C4-2B (cell line): Measurements from ENCODE around the gene NWD2.
"Not testable (repeated sequence)": the region's sequence is repeated elsewhere in the genome, so short reads cannot be mapped to it uniquely, and the experiment has no call there.

Experiments
- H3K27ac ChIP-seq: fragments of 450-650 bp; 2 replicates; pipeline ENCODE4 v1.5.1; 2017
- ZFX ChIP-seq: fragments of 450-650 bp; IDR thresholded peaks from 2 replicates; pipeline ENCODE4 v1.6.1; 2017
- TF ChIP-seq, protein P1 (sequence below): fragments of 450-650 bp; conservative IDR thresholded peaks from 2 replicates; pipeline ENCODE4 v1.5.1; 2017; ENCODE audit warnings: mild to moderate bottlenecking

Gene NWD2, protein sequence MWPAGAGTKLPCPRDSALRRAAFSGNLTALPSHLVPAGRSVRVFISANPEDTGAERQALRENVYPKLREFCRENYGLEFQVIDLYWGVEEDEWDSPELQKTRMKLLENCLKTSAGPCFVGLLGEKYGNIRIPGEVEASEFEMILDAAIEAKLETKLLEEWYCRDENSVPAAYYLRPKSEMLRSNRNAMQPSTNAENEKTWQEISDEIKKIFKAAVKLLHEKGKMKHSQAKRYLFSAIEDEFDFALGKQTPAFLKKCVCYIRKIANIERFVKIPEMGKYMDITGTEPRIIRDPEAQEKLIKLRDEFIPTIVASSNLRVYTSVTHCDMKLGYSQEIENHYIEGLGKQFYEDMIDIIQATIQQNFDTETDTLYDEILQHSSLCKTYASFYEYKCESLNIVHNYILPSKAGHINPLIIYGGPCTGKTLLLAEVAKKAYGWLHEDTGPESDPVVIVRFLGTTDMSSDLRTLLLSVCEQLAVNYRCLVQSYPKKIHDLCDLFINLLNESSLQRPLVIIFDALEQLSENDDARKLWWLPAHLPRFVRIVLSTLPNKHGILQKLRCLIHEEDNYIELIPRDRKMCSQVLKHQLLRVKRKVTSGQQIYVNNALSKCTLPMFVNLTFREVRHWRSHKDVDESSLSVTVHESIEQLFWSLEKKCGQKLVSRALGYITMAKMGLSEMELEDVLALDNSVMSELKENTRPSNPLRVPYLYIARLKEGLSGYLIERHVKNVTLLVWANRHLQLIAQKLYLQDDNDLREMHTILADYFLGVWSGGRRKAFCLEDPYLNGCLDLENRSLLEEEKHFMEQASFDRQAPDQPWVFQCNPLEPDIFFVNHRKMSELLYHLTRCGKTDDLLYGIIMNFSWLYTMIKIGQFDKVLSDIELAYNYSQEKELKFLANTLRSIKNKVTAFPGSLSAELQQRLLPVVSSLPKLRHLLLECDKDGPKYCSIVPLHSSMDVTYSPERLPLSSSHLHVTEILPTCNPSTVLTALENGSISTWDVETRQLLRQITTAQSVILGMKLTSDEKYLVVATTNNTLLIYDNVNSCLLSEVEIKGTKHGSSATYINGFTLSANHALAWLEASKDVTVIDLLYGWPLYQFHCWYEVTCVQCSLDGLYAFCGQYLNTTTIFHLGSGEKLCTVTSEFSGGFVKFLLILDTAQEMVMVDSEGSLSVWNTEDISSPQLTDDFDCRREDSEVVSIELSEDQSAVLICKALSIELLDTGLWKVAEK (N-terminal part only)

DNA sequence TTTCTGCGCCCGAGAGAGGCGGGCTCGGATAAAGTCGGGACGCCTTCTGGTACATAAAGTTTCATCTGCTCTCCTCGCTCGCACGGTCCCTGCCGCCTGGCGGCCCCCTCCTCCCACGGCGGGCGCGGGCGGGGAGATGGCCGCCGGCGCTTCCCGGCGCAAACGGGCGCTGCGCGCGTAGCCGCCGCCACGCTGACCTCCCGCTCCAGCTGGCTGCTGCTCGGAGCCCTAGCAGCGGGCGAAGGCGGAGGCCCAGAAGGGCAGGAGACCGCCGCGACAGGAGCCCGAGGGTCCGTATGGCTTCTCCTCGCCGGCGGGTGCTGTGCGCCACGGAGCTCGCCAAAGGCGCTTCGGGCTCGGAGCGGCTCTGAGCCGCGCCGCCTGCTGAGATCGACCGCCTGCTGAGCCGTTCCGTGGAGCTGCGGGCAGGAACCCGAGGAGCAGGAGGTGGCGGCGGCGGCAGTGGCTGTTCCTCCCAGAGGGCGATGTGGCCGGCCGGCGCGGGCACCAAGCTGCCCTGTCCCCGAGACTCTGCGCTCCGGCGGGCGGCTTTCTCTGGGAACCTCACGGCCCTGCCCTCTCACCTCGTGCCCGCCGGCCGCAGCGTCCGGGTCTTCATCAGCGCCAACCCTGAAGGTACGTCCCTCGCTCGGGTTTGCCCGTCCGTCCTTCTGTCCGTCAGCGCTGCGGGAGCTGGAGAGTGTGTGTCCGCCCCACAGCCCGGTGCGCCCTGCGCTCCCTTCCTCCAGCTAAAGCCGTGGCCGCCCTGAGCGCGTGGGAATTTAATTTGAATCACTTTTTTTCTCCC, at the start of gene NWD2:
NWD2 (plus strand) TSS at position 161 of the 808 bp plus-strand sequence; CDS start at position 486, 325 bp downstream.
- TF ChIP-seq ZFX: no peak
- TF ChIP-seq, protein P1, sequence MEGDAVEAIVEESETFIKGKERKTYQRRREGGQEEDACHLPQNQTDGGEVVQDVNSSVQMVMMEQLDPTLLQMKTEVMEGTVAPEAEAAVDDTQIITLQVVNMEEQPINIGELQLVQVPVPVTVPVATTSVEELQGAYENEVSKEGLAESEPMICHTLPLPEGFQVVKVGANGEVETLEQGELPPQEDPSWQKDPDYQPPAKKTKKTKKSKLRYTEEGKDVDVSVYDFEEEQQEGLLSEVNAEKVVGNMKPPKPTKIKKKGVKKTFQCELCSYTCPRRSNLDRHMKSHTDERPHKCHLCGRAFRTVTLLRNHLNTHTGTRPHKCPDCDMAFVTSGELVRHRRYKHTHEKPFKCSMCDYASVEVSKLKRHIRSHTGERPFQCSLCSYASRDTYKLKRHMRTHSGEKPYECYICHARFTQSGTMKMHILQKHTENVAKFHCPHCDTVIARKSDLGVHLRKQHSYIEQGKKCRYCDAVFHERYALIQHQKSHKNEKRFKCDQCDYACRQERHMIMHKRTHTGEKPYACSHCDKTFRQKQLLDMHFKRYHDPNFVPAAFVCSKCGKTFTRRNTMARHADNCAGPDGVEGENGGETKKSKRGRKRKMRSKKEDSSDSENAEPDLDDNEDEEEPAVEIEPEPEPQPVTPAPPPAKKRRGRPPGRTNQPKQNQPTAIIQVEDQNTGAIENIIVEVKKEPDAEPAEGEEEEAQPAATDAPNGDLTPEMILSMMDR: no peak
- H3K27ac ChIP-seq: no peak within 1 kb of the TSS

DNA sequence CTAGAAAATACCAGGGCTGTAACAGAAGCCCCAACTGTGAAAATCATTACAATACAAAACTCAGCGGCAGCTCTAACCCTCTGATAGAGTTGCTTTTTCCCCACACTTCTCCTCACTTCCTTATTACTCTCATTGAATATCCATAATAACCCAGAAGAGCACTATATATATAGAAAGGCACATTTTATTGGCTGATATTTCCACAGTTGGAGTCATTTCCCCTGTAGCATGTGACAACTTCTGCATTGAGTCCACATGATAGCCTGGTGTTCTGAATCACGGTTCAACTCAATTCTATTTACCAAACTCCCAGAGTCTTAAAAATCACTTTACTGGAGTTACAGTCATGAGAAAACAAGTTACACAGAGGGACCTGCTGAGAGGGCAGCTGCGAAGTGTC, 46.6 kb upstream of the NWD2 start:
- TF ChIP-seq ZFX: no peak
- TF ChIP-seq, protein P1: no peak

DNA sequence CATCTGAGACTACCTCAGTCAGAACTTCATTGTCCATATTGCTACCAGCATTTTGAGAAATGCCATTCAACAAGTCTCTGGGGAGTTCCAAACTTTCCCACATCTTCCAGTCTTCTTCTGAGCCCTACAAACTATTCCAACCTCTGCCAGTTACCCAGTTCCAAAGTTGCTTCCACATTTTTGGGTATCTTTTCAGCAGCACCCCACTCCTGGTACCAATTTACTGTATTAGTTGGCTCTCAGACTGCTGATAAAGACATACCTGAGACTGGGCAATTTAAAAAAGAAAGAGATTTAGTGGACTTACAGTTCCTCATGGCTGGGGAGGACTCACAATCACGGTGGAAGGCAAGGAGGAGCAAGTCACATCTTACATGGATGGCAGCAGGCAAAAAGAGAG, 39.8 kb upstream of the NWD2 start:
- not testable (repeated sequence) for H3K27ac ChIP-seq

More for the DNA sequence above, 46.6 kb upstream of the NWD2 start:
- H3K27ac ChIP-seq: no peak overlapping the region

DNA sequence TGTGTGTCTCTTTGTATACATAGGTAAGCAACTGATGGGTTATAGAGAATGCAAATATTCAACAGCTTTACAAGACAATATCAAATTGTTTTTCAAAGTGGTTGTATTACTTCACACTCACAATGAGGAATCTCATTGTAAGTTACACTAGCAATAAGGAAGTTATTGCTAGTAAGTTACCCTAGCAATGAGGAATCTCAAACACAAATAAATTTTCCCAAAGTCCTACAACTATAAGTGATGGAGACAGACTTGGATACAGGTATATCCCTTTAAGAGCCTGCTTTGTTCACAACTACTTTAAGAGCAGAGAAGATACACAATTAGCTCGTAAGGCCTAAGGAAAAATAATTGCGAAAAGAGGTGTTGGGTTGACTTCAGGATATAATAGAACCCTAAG, 28.3 kb upstream of the NWD2 start:
- H3K27ac ChIP-seq: no peak overlapping the region
- TF ChIP-seq ZFX: no peak
- TF ChIP-seq, protein P1: no peak

DNA sequence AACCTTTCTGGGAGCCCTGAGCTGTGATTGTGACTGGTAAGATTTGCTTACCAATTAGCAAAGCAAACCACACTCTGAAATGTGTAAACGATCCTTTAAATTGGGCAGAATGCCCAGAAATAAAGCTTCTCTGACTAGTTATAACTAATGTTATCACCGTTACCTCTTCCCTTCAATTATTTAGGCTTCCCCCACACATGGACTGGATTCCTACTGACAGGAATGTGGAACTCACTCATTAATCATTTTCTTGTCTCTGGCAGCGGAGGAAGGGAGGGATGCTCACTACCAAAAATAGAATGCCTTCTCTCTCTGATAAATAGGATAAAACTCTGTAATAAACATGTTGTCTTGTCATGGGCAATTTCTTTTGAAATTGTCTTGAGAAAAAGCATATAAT, 25.3 kb upstream of the NWD2 start:
- no peak overlapping the region for H3K27ac ChIP-seq
- no peak for TF ChIP-seq ZFX
- TF ChIP-seq, protein P1: no peak

DNA sequence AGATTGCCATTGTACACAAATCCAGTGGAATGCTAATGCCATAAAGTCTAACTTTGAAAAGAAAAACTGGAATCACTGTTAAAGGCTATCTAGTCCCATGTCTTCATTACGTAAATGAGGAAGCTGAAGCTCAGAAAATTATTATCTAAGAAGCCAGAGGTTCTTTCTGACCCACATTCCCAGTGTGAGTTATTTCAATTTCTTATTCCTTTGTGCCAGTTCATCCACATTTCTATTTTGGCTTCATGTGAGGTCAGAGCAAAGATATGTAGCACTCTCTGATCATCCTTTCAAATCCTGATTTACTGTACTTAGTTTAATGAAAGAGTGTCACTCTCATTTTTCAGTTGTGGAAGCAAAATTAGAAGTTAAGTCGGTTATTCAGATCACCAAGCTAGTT, 24.6 kb upstream of the NWD2 start:
- TF ChIP-seq ZFX: no peak
- TF ChIP-seq, protein P1: no peak
- H3K27ac ChIP-seq: no peak overlapping the region

DNA sequence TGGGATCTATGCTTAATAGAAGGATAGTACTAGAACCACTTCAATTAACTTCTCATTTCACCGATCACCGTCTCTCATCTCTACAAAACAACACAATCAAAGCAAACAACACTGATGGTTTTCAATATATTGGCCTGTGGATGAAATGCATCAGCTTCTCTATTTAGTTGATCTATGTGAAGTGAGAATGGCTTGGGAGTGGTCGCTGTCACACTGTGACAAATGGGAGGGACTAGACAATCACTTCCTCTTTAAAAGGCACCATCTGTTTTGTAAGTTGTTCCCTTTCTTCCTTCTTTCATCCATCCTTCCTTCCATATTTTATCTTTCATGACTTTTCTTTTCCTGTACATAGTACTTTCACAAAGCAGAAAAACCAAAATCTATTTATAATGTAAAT, 23.9 kb upstream of the NWD2 start:
- TF ChIP-seq, protein P1: no peak
- TF ChIP-seq ZFX: no peak
- no peak overlapping the region for H3K27ac ChIP-seq
